Endothelial cell of umbilical vein (primary cell): ENCODE data around the gene SELENON. TPM values are rescaled to one million over a fixed set of nuclear protein-coding genes. Genes with fewer than 3 reads are reported as not detected.

Source experiments
- BruUV-seq: library from RNA; stranded (reverse); fragments of 400-500 nt; replicated peaks from 2 replicates; lab custom pipeline; 2021; lab: Mats Ljungman, UMichigan
- CTCF ChIA-PET: fragments of 300-600, 350-600 bp; sonication (Branson Sonifier 250); formaldehyde crosslinking; loops from one replicate; lab custom pipeline; 2021; ENCODE audit warnings: antibody characterized with exemption, inconsistent platforms; lab: Charles Lee
- POLR2A ChIA-PET: fragments of 300-600, 350-600 bp; sonication (Branson Sonifier 250); formaldehyde crosslinking; loops from one replicate; lab custom pipeline; 2021; ENCODE audit warnings: antibody characterized with exemption, inconsistent platforms; lab: Charles Lee
- DNase-seq: peaks from one replicate; pipeline ENCODE4 v3.0.0-alpha.2; 2011; ENCODE audit warnings: low read depth, low spot score
- FAIRE-seq: peaks from 2 replicates; lab custom pipeline; 2011; peaks lifted over from hg19 to GRCh38; lab: Jason Lieb, UNC
- H2AFZ ChIP-seq: 2 replicates; pipeline ENCODE4 v1.6.0; 2012; ENCODE audit warnings: low read depth, low read length, control low read depth, inconsistent platforms
- H3K27ac ChIP-seq: 2 replicates; pipeline ENCODE4 v1.5.1; 2011; ENCODE audit warnings: low read depth, mild to moderate bottlenecking, control low read depth, low read length, moderate library complexity; ENCODE audit not compliant: insufficient read depth
- H3K27me3 ChIP-seq, 2 experiments: 2 replicates each; pipeline versions ENCODE4 v1.6.0 to v1.6.1; 2011; ENCODE audit warnings: low read length in 2 of 2, mixed read lengths in 1 of 2; ENCODE audit not compliant: control insufficient read depth in 2 of 2, insufficient read depth in 2 of 2
- H3K36me3 ChIP-seq, 2 experiments: 2 replicates in 1 of 2; 3 replicates in 1 of 2; pipeline ENCODE4 v1.5.1; 2011; ENCODE audit warnings: low read length in 2 of 2, mild to moderate bottlenecking in 1 of 2, moderate library complexity in 1 of 2; ENCODE audit not compliant: control insufficient read depth in 2 of 2, insufficient read depth in 2 of 2; ENCODE audit errors: extremely low read depth in 1 of 2
- H3K4me1 ChIP-seq: 3 replicates; pipeline ENCODE4 v1.5.1; 2011; ENCODE audit warnings: mild to moderate bottlenecking, low read length; ENCODE audit not compliant: control insufficient read depth, insufficient read depth; ENCODE audit errors: extremely low read depth
- H3K4me2 ChIP-seq: 2 replicates; pipeline ENCODE4 v1.6.1; 2011; ENCODE audit warnings: low read length, control low read depth, mixed read lengths; ENCODE audit not compliant: insufficient read depth
- H3K4me3 ChIP-seq, 3 experiments: fragments of 200-600 bp in 1 of 3; sonication (generic), shearing (Covaris generic) in 1 of 3; replicated peaks in 1 of 3; 2 replicates each; pipeline ENCODE4 v1.5.1; 2011 to 2016; ENCODE audit warnings: control low read depth in 3 of 3, low read length in 3 of 3, mild to moderate bottlenecking in 2 of 3, inconsistent platforms in 1 of 3, low read depth in 1 of 3, moderate library complexity in 1 of 3; ENCODE audit not compliant: insufficient read depth in 1 of 3
- H3K79me2 ChIP-seq: 2 replicates; pipeline ENCODE4 v1.6.0; 2012; ENCODE audit warnings: low read length, inconsistent platforms; ENCODE audit not compliant: control insufficient read depth, insufficient read depth
- H3K9ac ChIP-seq: replicated peaks from 2 replicates; pipeline ENCODE3; 2011; ENCODE audit warnings: low read length, control low read depth; ENCODE audit not compliant: insufficient read depth; ENCODE audit errors: extremely low read depth
- H3K9me1 ChIP-seq: replicated peaks from 3 replicates; pipeline ENCODE4 v1.6.0; 2011; ENCODE audit warnings: mild to moderate bottlenecking, low read length; ENCODE audit not compliant: control insufficient read depth, insufficient read depth; ENCODE audit errors: extremely low read depth
- H3K9me3 ChIP-seq: replicated peaks from 2 replicates; pipeline ENCODE4 v1.5.1; 2012; ENCODE audit warnings: low read length, inconsistent platforms; ENCODE audit not compliant: control insufficient read depth, insufficient read depth
- H4K20me1 ChIP-seq: replicated peaks from 2 replicates; pipeline ENCODE3; 2011; ENCODE audit warnings: mild to moderate bottlenecking, low read length; ENCODE audit not compliant: control insufficient read depth, insufficient read depth; ENCODE audit errors: extremely low read depth
- CTCF ChIP-seq, 2 donors: IDR thresholded peaks; 1 replicate in 1 of 2; 2 replicates in 1 of 2; pipeline ENCODE4 v1.5.1; 2011; ENCODE audit warnings: low read length in 2 of 2, mild to moderate bottlenecking in 2 of 2, moderate library complexity in 2 of 2, control low read depth in 1 of 2, inconsistent platforms in 1 of 2, low read depth in 1 of 2; ENCODE audit not compliant: insufficient read depth in 1 of 2; ENCODE audit errors: extremely low read depth in 1 of 2
- EZH2 ChIP-seq: IDR thresholded peaks from 2 replicates; pipeline ENCODE4 v1.6.1; 2012; ENCODE audit warnings: borderline replicate concordance, low read depth, mild to moderate bottlenecking, moderate library complexity, low read length, inconsistent platforms; ENCODE audit not compliant: severe bottlenecking
- FOS ChIP-seq: IDR thresholded peaks from 2 replicates; pipeline ENCODE4 v1.6.1; 2011; ENCODE audit warnings: mild to moderate bottlenecking, low read length, moderate library complexity, borderline replicate concordance; ENCODE audit not compliant: insufficient read depth
- GATA2 ChIP-seq: IDR thresholded peaks from 2 replicates; pipeline ENCODE4 v1.7.0; 2011; ENCODE audit warnings: low read depth, mild to moderate bottlenecking, moderate library complexity, mixed read lengths, low read length; ENCODE audit not compliant: insufficient read length, insufficient read depth
- JUN ChIP-seq: IDR thresholded peaks from 2 replicates; pipeline ENCODE4 v1.6.1; 2011; ENCODE audit warnings: borderline replicate concordance, low read depth; ENCODE audit not compliant: insufficient read length, insufficient read depth
- MYC ChIP-seq: IDR thresholded peaks from one replicate; pipeline ENCODE4 v1.6.1; 2011; ENCODE audit warnings: mild to moderate bottlenecking, low read depth, low read length
- POLR2A ChIP-seq: IDR thresholded peaks from 2 replicates; pipeline ENCODE4 v1.6.1; 2012; ENCODE audit warnings: low read depth, mild to moderate bottlenecking, control low read depth, low read length
- POLR2AphosphoS5 ChIP-seq: IDR thresholded peaks from 2 replicates; pipeline ENCODE4 v1.6.1; 2012; ENCODE audit warnings: low read depth, mild to moderate bottlenecking, control low read depth, low read length, moderate library complexity; ENCODE audit not compliant: insufficient read depth
- dilution Hi-C: fragments of 300-500 bp; cut with MboI; formaldehyde crosslinking; loops from one replicate; pipeline ENCODE4 v1.15.0; 2019; ENCODE audit warnings: low sequenced_read_pairs; ENCODE audit not compliant: extremely low pct_ligation_motif_present
- intact Hi-C: fragments of 100-400 bp; cut with micrococcal nuclease; formaldehyde crosslinking; loops from one replicate; pipeline ENCODE4 v1.10.0; 2022
- polyA plus RNA-seq, 4 experiments: library from polyadenylated mRNA; depleted of rRNA in 3 of 4; stranded (reverse) in 3 of 4; unstranded in 1 of 4; fragments of >200 nt; gene quantifications; 2 replicates each; pipeline versions ENCODE4 v1.2.1 to v1.2.3, GENCODE V29; 2011 to 2012; ENCODE audit warnings: missing spikeins in 1 of 4
- total RNA-seq: library from RNA; stranded (reverse); gene quantifications from 2 replicates; pipeline ENCODE4 v1.2.3, GENCODE V29; 2021
- TF ChIP-seq, protein P1 (sequence below): IDR thresholded peaks from 2 replicates; pipeline ENCODE4 v1.6.1; 2011; ENCODE audit not compliant: insufficient read depth, insufficient read length

The SELENON gene
- total and polyA plus RNA-seq, 2 donors (not counting 3 experiments of a cell fraction or from before 2014, with no cell fraction given): 117 to 182 TPM

DNA sequence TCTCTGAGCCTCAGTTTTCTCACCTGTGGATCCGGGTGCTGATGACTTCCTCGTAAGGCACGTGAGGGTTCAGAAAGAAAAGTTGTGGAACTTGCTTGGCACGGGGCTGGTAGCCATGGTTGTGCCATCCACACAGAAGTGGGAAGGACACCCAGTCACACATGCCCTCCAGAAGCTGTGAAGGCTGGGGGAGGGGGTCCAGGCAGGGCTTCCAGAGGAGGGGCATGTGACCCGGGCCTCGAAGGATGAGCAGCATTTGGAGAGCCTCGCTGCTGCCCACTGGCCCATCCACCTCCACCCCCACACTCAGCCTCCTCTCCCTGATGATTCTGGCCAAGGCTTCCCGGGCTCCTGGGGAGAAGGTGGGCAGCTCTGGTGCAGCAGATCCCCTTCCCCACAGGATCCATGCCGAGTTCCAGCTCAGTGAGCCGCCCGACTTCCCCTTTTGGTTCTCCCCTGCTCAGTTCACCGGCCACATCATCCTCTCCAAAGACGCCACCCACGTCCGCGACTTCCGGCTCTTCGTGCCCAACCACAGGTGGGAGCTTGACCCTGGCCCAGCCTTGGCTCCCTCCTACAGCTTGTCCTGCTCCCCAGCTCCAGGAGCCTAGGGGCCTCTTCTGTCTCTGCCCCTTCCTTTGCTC is 9.4 kb downstream of the SELENON start:
- H4K20me1 ChIP-seq: no peaks in the 10 kb centered on the region
- FAIRE-seq (no peak), DNase-seq (no peak)
- H3K9me3 ChIP-seq: no peaks in the 10 kb centered on the region
- H3K27me3 ChIP-seq: no peaks in the 10 kb centered on the region
- CTCF ChIA-PET: interaction anchor here (0.6 to 3.1 kb wide), 7 partner anchors 9 to 336 kb away, joined by 3 to 35 read pairs (median 3); partner anchors contain the start of genes MAN1C1, MTFR1L and SELENON
- intact Hi-C loops: loop anchor here (10.0 kb wide), 2 partner anchors 375 to 575 kb away; partner anchors contain the start of genes MACO1 and SYF2
- peaks cover 21% of the 10 kb centered on the region for H3K4me1 ChIP-seq
- H3K4me2 ChIP-seq: no peak overlapping the region
- H3K9ac ChIP-seq: no peak overlapping the region
- no peak overlapping the region for H2AFZ ChIP-seq
- H3K9me1 ChIP-seq: no peaks in the 10 kb centered on the region
- POLR2A ChIA-PET: no interaction called here
- no peak overlapping the region for H3K27ac ChIP-seq
- H3K79me2 ChIP-seq: no peaks in the 10 kb centered on the region
- H3K36me3 ChIP-seq: peaks cover 13 to 54% of the 10 kb centered on the region in 2 experiments
- BruUV-seq: no TSS peak
- no peak for TF ChIP-seq FOS
- no peak for TF ChIP-seq EZH2
- TF ChIP-seq POLR2A: no peak
- TF ChIP-seq, protein P1, sequence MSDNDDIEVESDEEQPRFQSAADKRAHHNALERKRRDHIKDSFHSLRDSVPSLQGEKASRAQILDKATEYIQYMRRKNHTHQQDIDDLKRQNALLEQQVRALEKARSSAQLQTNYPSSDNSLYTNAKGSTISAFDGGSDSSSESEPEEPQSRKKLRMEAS: no peak
- no peak for TF ChIP-seq JUN
- no peak for TF ChIP-seq POLR2AphosphoS5
- no peak for TF ChIP-seq MYC
- TF ChIP-seq GATA2: no peak
- no peak for TF ChIP-seq CTCF (IDR thresholded peaks at IDR 0.05; ENCODE audit: extremely low read depth in 1 of 2, insufficient read depth in 1 of 2, low read depth in 1 of 2, low read length in 2 of 2)
- H3K4me3 ChIP-seq: no peak overlapping the region
- dilution Hi-C loops: no loop called here
